ENCODE data around the gene PSMF1.

- TF ChIP-seq CTCF (IDR thresholded peaks at IDR 0.05): no peak
- TF ChIP-seq POLR2A (IDR thresholded peaks at IDR 0.05): no peak
These were observed 46.1 kb upstream of the PSMF1 start for GRCh38 chr20:1072258-1072657.
